Loucy (cell line): ENCODE results near the gene FAAP24.
"Not testable (repeated sequence)": the region's sequence is repeated elsewhere in the genome, so short reads cannot be mapped to it uniquely, and the experiment has no call there.

Experiments used
- CTCF ChIP-seq: fragments of 200-600 bp; sonication (generic); conservative IDR thresholded peaks from 2 replicates; pipeline ENCODE4 v1.5.1; 2014; ENCODE audit warnings: mild to moderate bottlenecking, antibody characterized with exemption, low read length
- EZH2phosphoT487 ChIP-seq: fragments of 200-600 bp; IDR thresholded peaks from 2 replicates; pipeline ENCODE4 v1.6.1; 2018; ENCODE audit warnings: antibody characterized with exemption, mild to moderate bottlenecking, moderate library complexity, borderline replicate concordance

GRCh38 chr19:33026602-33027001 lies 54.6 kb downstream of the FAAP24 start:
- not testable (repeated sequence) for TF ChIP-seq CTCF, EZH2phosphoT487
